Smooth muscle cell (in vitro differentiated cells): Measurements from ENCODE around the gene CDH2. TPM values are rescaled to one million over a fixed set of nuclear protein-coding genes. Genes with fewer than 3 reads are reported as not detected.
A peak's percentile ranks its signal among the peaks of the same experiment; 100 is the strongest.

Experiments
- DNase-seq: peaks from one replicate; lab custom pipeline; 2025; ENCODE audit not compliant: unreplicated experiment; lab: John Stamatoyannopoulos, UW
- H2AFZ ChIP-seq: fragments of 200-600 bp; sonication (generic); 2 replicates; pipeline ENCODE4 v1.6.0; 2016; ENCODE audit warnings: antibody characterized with exemption, low read depth, mild to moderate bottlenecking
- H3F3A ChIP-seq: fragments of 200-600 bp; sonication (generic); 2 replicates; pipeline ENCODE4 v1.6.0; 2017; ENCODE audit warnings: antibody characterized with exemption, low read depth
- H3K27ac ChIP-seq: fragments of 200-600 bp; sonication (generic); 2 replicates; pipeline ENCODE4 v1.5.1; 2016; ENCODE audit warnings: low read depth, mild to moderate bottlenecking
- H3K27me3 ChIP-seq: fragments of 200-600 bp; sonication (generic); 2 replicates; pipeline ENCODE4 v1.6.1; 2016; ENCODE audit warnings: low read depth, mild to moderate bottlenecking
- H3K36me3 ChIP-seq: fragments of 200-600 bp; sonication (generic); 2 replicates; pipeline ENCODE4 v1.5.1; 2016; ENCODE audit warnings: low read depth
- H3K4me1 ChIP-seq: fragments of 200-600 bp; sonication (generic); 2 replicates; pipeline ENCODE4 v1.5.1; 2016; ENCODE audit warnings: low read depth
- H3K4me2 ChIP-seq: fragments of 200-600 bp; sonication (generic); 2 replicates; pipeline ENCODE4 v1.6.0; 2016; ENCODE audit warnings: mild to moderate bottlenecking
- H3K4me3 ChIP-seq: fragments of 200-600 bp; sonication (generic); 2 replicates; pipeline ENCODE4 v1.5.1; 2016; ENCODE audit warnings: mild to moderate bottlenecking
- H3K79me2 ChIP-seq: fragments of 200-600 bp; sonication (generic); 2 replicates; pipeline ENCODE4 v1.6.0; 2016; ENCODE audit warnings: low read depth, mild to moderate bottlenecking
- H3K9ac ChIP-seq: fragments of 200-600 bp; sonication (generic); 2 replicates; pipeline ENCODE4 v1.6.0; 2016; ENCODE audit warnings: low read depth
- H3K9me3 ChIP-seq: fragments of 200-600 bp; sonication (generic); replicated peaks from 2 replicates; pipeline ENCODE4 v1.5.1; 2016; ENCODE audit warnings: low read depth
- H4K20me1 ChIP-seq: fragments of 200-600 bp; sonication (generic); 2 replicates; pipeline ENCODE4 v1.6.0; 2016; ENCODE audit warnings: low read depth
- CTCF ChIP-seq: fragments of 200-600 bp; sonication (generic); IDR thresholded peaks from 2 replicates; pipeline ENCODE4 v1.5.1; 2017; ENCODE audit warnings: borderline replicate concordance, mild to moderate bottlenecking, antibody characterized with exemption; ENCODE audit not compliant: insufficient read depth, poor library complexity, severe bottlenecking
- WGBS: methylation state at CpG from one replicate; pipeline ENCODE4 v1.1.7; 2016; ENCODE audit warnings: low lambda C conversion rate; 5-methylcytosine and 5-hydroxymethylcytosine counted together
- polyA plus RNA-seq: library from polyadenylated mRNA; unstranded; fragments of >200 nt; fragmentation: Nextera tagmentation; extraction: Ambion mirVana; gene quantifications from 2 replicates; pipeline ENCODE4 v1.2.1, GENCODE V29; 2016
- total RNA-seq: library from RNA; depleted of rRNA; stranded (reverse); fragments of >200 nt; gene quantifications from 2 replicates; pipeline ENCODE4 v1.2.3, GENCODE V29; 2014

The CDH2 gene
- total and polyA plus RNA-seq, 2 experiments from 2014 or later, result 132 to 251 TPM

GRCh38 chr18:28099237-28099636 is 77.7 kb downstream of the CDH2 start:
- Histone ChIP-seq H2AFZ (no peak overlapping the region), H3F3A (peaks cover 3% of the 10 kb centered on the region), H3K4me3 (no peak overlapping the region), H4K20me1 (peaks cover 6% of the 10 kb centered on the region), H3K79me2 (peaks cover 64% of the 10 kb centered on the region), H3K4me2 (no peak overlapping the region), H3K36me3 (peaks cover 3% of the 10 kb centered on the region), H3K9ac (no peak overlapping the region), H3K27ac (no peak overlapping the region), H3K27me3 (no peaks in the 10 kb centered on the region), H3K4me1 (no peaks in the 10 kb centered on the region), H3K9me3 (no peaks in the 10 kb centered on the region)
- no peak for TF ChIP-seq CTCF
- no peak for DNase-seq

GRCh38 chr18:28095631-28096030 is 81.3 kb downstream of the CDH2 start:
- H3K36me3 ChIP-seq, result peaks cover 3% of the 10 kb centered on the region
- H2AFZ ChIP-seq, result no peak overlapping the region
- H3K79me2 ChIP-seq, result peaks cover 70% of the 10 kb centered on the region
- H3K9ac ChIP-seq, result no peak overlapping the region
- WGBS, result 98% methylated on average over 4 of the region's 4 CpGs
- H3K27me3 ChIP-seq, result no peaks in the 10 kb centered on the region
- no peak for TF ChIP-seq CTCF
- H4K20me1 ChIP-seq, result no peaks in the 10 kb centered on the region
- peaks cover 10% of the 10 kb centered on the region for H3K4me1 ChIP-seq
- DNase-seq, result no peak
- no peak overlapping the region for H3K4me2 ChIP-seq
- H3K27ac ChIP-seq, result peak overlapping the region; percentile 57
- H3F3A ChIP-seq, result peaks cover 3% of the 10 kb centered on the region
- H3K4me3 ChIP-seq, result no peak overlapping the region
- no peaks in the 10 kb centered on the region for H3K9me3 ChIP-seq

- TF ChIP-seq CTCF, result no peak
- WGBS, result 42% methylated on average over 3 of the region's 3 CpGs
- Histone ChIP-seq H2AFZ (no peak overlapping the region), H3K4me2 (no peak overlapping the region), H3K4me3 (no peak overlapping the region), H3K9me3 (no peaks in the 10 kb centered on the region), H4K20me1 (no peaks in the 10 kb centered on the region), H3K9ac (peak overlapping the region; percentile 16), H3K36me3 (peaks cover 3% of the 10 kb centered on the region), H3K27me3 (no peaks in the 10 kb centered on the region), H3K27ac (peak overlapping the region; percentile 57), H3F3A (peaks cover 3% of the 10 kb centered on the region), H3K4me1 (peaks cover 10% of the 10 kb centered on the region), H3K79me2 (peaks cover 71% of the 10 kb centered on the region)
- no peak for DNase-seq
Measured at GRCh38 chr18:28095041-28095440, 81.9 kb downstream of the CDH2 start.

- Histone ChIP-seq H3K4me2 (no peak overlapping the region), H3K9ac (no peak overlapping the region), H3K36me3 (no peaks in the 10 kb centered on the region), H3K79me2 (peaks cover 80% of the 10 kb centered on the region), H3K27me3 (no peaks in the 10 kb centered on the region), H3K27ac (no peak overlapping the region), H4K20me1 (no peaks in the 10 kb centered on the region), H3K4me3 (no peak overlapping the region), H3K4me1 (peaks cover 46% of the 10 kb centered on the region), H3F3A (peaks cover 5% of the 10 kb centered on the region), H3K9me3 (no peaks in the 10 kb centered on the region), H2AFZ (no peak overlapping the region)
- no peak for TF ChIP-seq CTCF
- 97% methylated on average over 2 of the region's 2 CpGs for WGBS
- DNase-seq, result no peak
Measured at GRCh38 chr18:28091197-28091596, 85.7 kb downstream of the CDH2 start.
